Thoracic aorta (tissue), 2 donors: ENCODE results near the gene MACF1. TPM values are rescaled to one million over a fixed set of nuclear protein-coding genes. Genes with fewer than 3 reads are reported as not detected.
A peak's percentile ranks its signal among the peaks of the same experiment; 100 is the strongest.

Experiments
- ATAC-seq: fragments of 150-250 bp; one replicate; pipeline ENCODE4 v1.8.0; 2017; ENCODE audit warnings: low read depth; ENCODE audit not compliant: insufficient number of reproducible peaks, low FRiP score
- DNase-seq: peaks from one replicate; pipeline ENCODE4 v3.0.0-alpha.2; 2020; ENCODE audit warnings: low spot score
- H3K27ac ChIP-seq, 2 donors: fragments of 200-600 bp; sonication (generic); 1 replicate in 1 of 2; 2 replicates in 1 of 2; pipeline ENCODE4 v1.5.1; 2016; ENCODE audit warnings: mild to moderate bottlenecking in 2 of 2, moderate library complexity in 2 of 2
- H3K27me3 ChIP-seq: fragments of 200-600 bp; sonication (generic); replicated peaks from 2 replicates; pipeline ENCODE4 v1.6.0; 2016; ENCODE audit warnings: mild to moderate bottlenecking; ENCODE audit not compliant: insufficient read depth
- H3K36me3 ChIP-seq: fragments of 200-600 bp; sonication (generic); one replicate; pipeline ENCODE4 v1.5.1; 2016
- H3K4me1 ChIP-seq, 2 donors: fragments of 200-600 bp; sonication (generic); 1 replicate in 1 of 2; 2 replicates in 1 of 2; pipeline versions ENCODE4 v1.5.1 to v1.6.0; 2016; ENCODE audit warnings: low read depth in 2 of 2, mild to moderate bottlenecking in 1 of 2; ENCODE audit not compliant: control insufficient read depth in 1 of 2
- H3K4me3 ChIP-seq: fragments of 200-600 bp; sonication (generic); 2 replicates; pipeline ENCODE4 v1.5.1; 2016; ENCODE audit warnings: mild to moderate bottlenecking
- H3K9me3 ChIP-seq: fragments of 200-600 bp; sonication (generic); 2 replicates; pipeline ENCODE4 v1.5.1; 2016
- CTCF ChIP-seq: fragments of 200-600 bp; sonication (generic); IDR thresholded peaks from one replicate; pipeline ENCODE4 v1.5.1; 2019; ENCODE audit warnings: antibody characterized with exemption
- total RNA-seq, 2 donors: library from RNA; depleted of rRNA; stranded (reverse); fragments of >200 nt; gene quantifications; one replicate each; pipeline versions ENCODE4 v1.1.0 to v1.2.3, GENCODE V29; 2016

MACF1 gene
- total RNA-seq, 2 donors from 2014 or later: 604 to 650 TPM

GRCh38 chr1:39212499-39212898 lies 8.0 kb downstream of the MACF1 start:
- no peaks in the 10 kb centered on the region for H3K27me3 ChIP-seq
- DNase-seq (no peak), ATAC-seq (no peak)
- H3K4me1 ChIP-seq: peaks cover 55 to 87% of the 10 kb centered on the region in 2 donors
- no peak overlapping the region for H3K4me3 ChIP-seq
- no peaks in the 10 kb centered on the region for H3K36me3 ChIP-seq
- no peak for TF ChIP-seq CTCF
- H3K9me3 ChIP-seq: no peaks in the 10 kb centered on the region
- H3K27ac ChIP-seq: peak overlapping the region; percentile 80 to 82

- peak overlapping the region; percentile 80 to 82 for H3K27ac ChIP-seq
- peak overlapping the region; percentile 18 for H3K4me3 ChIP-seq
- peaks cover 54 to 89% of the 10 kb centered on the region in 2 donors for H3K4me1 ChIP-seq
- no peaks in the 10 kb centered on the region for H3K27me3 ChIP-seq
- H3K9me3 ChIP-seq: no peaks in the 10 kb centered on the region
- ATAC-seq: no peak
- H3K36me3 ChIP-seq: no peaks in the 10 kb centered on the region
- no peak for TF ChIP-seq CTCF
- no peak for DNase-seq
These were observed 9.1 kb downstream of the MACF1 start for GRCh38 chr1:39213511-39214002.

- Histone ChIP-seq H3K36me3 (no peaks in the 10 kb centered on the region), H3K9me3 (no peaks in the 10 kb centered on the region), H3K4me1 (peaks cover 60 to 86% of the 10 kb centered on the region in 2 donors), H3K27me3 (no peaks in the 10 kb centered on the region), H3K27ac (peak overlapping the region; percentile 80 to 82), H3K4me3 (peak overlapping the region; percentile 18)
- ATAC-seq (no peak), DNase-seq (no peak)
- no peak for TF ChIP-seq CTCF
These were observed 9.7 kb downstream of the MACF1 start for GRCh38 chr1:39214021-39214713.

GRCh38 chr1:39214714-39214997 lies 10.2 kb downstream of the MACF1 start:
- TF ChIP-seq CTCF: no peak
- H3K9me3 ChIP-seq: no peaks in the 10 kb centered on the region
- no peak for DNase-seq
- H3K36me3 ChIP-seq: no peaks in the 10 kb centered on the region
- H3K4me3 ChIP-seq: peak overlapping the region; percentile 58
- peaks cover 60 to 81% of the 10 kb centered on the region in 2 donors for H3K4me1 ChIP-seq
- H3K27me3 ChIP-seq: no peaks in the 10 kb centered on the region
- no peak for ATAC-seq
- H3K27ac ChIP-seq: peak overlapping the region; percentile 80 to 82

- H3K4me1 ChIP-seq: peaks cover 60 to 75% of the 10 kb centered on the region in 2 donors
- no peaks in the 10 kb centered on the region for H3K27me3 ChIP-seq
- peak overlapping the region; percentile 58 for H3K4me3 ChIP-seq
- TF ChIP-seq CTCF: no peak
- peak overlapping the region; percentile 80 to 82 for H3K27ac ChIP-seq
- DNase-seq (no peak), ATAC-seq (no peak)
- H3K36me3 ChIP-seq: no peaks in the 10 kb centered on the region
- H3K9me3 ChIP-seq: no peaks in the 10 kb centered on the region
These were observed 10.7 kb downstream of the MACF1 start for GRCh38 chr1:39214998-39215873.
